ENCODE data around the gene HDDC3.

HDDC3 gene

DNA sequence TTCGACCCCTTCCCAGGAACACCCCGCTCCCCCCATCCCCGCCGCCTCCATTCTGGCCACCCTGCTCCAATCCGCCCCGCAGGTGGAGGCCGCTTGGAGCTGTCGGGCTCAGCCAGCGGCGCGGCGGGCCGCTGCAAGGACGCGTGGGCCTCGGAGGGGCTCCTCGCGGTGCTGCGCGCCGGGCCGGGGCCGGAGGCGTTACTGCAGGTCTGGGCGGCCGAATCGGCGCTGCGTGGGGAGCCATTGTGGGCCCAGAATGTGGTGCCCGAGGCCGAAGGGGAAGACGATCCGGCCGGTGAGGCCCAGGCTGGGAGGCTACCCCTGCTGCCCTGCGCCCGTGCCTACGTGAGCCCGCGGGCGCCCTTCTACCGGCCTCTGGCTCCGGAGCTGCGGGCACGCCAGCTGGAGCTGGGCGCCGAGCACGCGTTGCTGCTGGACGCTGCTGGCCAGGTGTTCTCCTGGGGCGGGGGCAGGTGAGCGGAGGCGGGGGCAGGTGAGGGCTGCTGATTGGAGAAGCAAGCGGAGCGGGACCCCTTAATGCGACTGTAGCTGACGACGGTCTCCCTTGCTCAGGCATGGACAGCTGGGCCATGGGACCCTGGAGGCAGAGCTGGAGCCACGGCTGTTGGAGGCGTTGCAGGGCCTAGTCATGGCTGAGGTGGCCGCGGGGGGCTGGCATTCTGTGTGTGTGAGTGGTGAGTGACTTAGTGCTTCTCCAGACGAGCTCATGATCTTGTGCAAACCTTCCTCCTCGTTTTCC is 24.9 kb upstream of the HDDC3 start:
- Mint-ChIP-seq H3K9me3 (no peaks in the 10 kb centered on the region), H3K4me3 (peak overlapping the region; percentile 84), H3K4me1 (peaks cover 22% of the 10 kb centered on the region), H3K27me3 (no peaks in the 10 kb centered on the region), H3K27ac (no peak overlapping the region), H3K36me3 (ENCODE audit: low read depth) (peaks cover 30% of the 10 kb centered on the region)
- no peak for DNase-seq
- no peak for ATAC-seq

DNA sequence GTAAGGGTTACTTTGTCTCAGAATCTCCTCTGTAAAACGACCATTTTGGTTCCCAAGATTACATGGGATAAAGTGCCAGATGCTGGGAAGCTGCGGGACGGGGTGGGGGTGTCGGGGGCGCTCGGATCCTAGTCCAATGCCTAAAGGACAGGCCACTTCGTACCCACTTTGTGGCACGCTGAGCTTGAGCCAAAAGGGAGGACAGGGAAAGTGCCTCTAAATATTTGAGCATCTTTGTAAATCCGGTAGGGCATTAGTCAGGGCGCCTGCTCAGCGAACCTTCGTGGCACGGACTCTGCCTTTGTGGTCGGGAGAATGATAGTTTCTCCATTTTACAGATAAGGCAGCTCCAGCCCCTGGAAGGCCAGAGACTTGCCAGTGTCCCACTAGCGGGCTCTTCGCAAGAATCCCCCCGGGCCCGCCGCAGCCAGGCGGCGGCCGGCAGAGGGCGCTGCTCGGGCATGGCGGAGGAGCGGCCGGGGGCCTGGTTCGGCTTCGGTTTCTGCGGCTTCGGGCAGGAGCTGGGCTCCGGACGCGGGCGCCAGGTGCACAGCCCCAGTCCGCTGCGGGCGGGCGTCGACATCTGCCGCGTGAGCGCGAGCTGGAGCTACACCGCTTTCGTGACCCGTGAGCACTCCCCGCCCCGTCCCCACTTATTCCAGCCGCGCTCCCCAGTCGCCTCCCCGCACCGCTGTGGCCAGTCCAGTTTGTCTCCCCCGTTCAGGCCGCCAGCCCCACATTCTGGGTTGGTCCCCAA is 24.1 kb upstream of the HDDC3 start:
- peak overlapping the region; percentile 84 for H3K4me3 Mint-ChIP-seq
- DNase-seq (peak; percentile 84), ATAC-seq (no peak)
- peaks cover 22% of the 10 kb centered on the region for H3K4me1 Mint-ChIP-seq
- no peaks in the 10 kb centered on the region for H3K27me3 Mint-ChIP-seq
- peak overlapping the region; percentile 91 for H3K27ac Mint-ChIP-seq
- H3K9me3 Mint-ChIP-seq = no peaks in the 10 kb centered on the region
- H3K36me3 Mint-ChIP-seq (ENCODE audit: low read depth) = peaks cover 31% of the 10 kb centered on the region

DNA sequence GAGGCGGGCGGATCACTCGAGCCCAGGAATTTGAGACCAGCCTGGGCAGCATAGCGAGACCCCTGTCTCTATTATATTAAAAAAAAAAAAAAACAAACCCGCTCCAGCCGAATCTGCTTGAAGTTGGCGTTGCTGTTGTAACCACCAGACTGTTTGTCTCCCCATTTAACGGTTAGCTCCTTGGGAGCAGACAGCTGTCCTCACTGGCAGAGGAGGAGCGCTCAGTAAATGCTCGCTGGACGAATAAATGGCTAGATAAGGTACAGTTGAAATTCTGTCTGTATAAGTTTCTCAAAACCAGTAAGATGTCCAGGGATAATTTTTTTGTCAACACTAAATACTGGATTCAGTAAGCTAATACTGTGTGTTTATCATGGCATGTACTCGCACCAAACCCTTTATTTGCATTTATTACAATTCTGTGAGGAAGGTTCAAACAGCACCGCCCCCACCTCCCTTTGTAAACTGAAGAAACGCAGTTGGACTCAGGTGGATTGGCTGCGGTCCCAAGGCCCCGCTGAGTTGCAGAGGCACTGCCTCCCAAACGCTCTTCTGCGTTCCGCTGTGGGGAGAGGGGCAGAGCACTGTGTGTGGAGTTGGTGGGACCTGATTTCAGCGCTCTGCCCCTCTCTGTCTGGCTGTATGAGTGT is 23.4 kb upstream of the HDDC3 start:
- no peak for DNase-seq
- no peaks in the 10 kb centered on the region for H3K27me3 Mint-ChIP-seq
- H3K9me3 Mint-ChIP-seq = no peaks in the 10 kb centered on the region
- H3K36me3 Mint-ChIP-seq (ENCODE audit: low read depth) = peaks cover 25% of the 10 kb centered on the region
- H3K4me3 Mint-ChIP-seq = peak overlapping the region; percentile 84
- ATAC-seq = no peak
- peaks cover 22% of the 10 kb centered on the region for H3K4me1 Mint-ChIP-seq
- peak overlapping the region; percentile 91 for H3K27ac Mint-ChIP-seq

DNA sequence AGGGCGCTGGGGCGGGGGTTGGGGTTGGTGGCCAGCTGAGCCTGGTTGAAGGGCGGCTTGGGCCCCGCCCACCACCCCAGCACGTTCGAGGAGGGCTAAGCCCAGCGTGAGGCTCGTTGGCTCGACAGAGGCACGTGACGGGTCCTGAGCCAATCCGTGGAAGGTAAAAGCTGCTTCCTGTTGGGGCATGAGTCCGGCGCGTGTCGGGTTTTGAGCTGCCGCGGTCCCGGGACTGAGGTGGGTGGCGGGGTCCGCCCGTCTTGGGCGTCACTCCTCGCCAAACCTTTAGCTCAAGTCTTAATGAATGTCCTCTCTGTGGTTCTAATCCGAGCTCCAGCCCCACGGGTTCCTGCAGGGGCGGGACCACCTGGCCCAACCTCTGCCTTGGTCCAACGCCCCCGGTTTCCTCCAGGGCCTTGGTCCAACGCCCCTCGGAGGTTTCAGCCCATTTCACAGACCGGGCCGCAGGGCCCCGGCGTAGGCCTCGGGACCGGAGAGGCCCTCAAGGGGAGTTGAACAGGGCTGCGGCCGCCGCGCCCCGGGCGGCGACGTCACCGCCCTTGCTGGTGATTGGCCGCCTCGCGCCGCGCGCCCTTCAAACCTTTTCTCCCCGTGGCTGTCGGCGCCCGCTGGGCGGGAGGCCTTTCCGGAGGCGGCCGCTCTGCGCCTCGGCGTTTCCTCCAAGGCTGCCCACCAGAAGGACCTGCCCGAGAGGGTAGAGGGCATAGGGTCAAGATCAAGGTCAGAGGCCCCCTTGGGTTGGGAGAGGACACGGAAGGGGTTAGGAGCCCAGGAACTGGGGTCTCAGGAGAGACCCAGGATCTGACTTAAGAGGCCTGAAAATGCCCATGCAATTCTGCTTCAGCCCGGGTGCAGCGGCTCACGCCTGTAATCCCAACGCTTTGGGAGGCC is 22.6 kb upstream of the HDDC3 start, which contains the start of gene RCCD1:
RCCD1 (plus strand) TSS at position 173 of the 912 bp plus-strand sequence. CDS start 1,851 bp downstream, outside the sequence.
- DNase-seq (peak; percentile 91), ATAC-seq (peak; percentile 93)
- Mint-ChIP-seq H3K27me3 (no peaks in the 10 kb centered on the region), H3K4me1 (peaks cover 22% of the 10 kb centered on the region), H3K4me3 (peak within 1 kb of the TSS; percentile 84), H3K9me3 (no peaks in the 10 kb centered on the region), H3K36me3 (ENCODE audit: low read depth) (peaks cover 23% of the 10 kb centered on the region), H3K27ac (peak within 1 kb of the TSS; percentile 91)

DNA sequence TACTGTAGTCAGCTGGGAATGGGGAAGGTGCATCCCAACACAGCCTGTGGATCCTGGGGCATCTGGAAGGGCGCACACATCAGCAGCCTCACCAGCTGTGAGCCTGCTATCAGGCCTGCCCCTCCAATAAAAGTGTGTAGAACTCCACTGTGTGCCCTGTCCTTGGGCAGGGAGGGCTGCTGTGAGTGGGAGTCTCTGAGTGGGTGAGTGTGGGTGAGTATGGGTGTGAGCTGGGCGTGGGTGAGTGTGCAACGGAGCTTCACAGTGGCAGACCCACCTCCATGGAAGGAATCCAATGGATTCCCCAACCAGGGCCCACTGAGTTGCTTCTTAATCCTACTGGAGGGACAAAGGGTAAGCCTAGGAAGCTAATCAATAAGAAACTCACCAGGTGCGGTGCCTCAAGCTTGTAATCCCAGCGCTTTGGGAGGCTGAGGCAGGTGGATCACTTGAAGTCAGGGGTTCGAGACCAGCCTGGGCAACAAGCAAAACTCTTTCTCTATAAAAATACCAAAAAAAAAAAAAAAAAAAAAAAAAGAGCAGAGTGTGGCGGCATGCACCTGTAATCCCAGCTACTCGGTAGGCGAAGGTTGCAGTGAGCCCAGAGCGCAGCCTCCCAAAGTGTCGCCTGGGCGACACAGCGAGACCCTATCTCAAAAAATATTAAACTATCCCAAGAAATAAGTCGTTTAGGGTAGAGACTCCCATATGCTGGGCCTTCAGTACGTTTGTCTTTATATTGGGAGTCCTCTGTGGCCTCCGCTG is 21.8 kb upstream of the HDDC3 start:
- ATAC-seq = no peak
- Mint-ChIP-seq H3K27me3 (no peaks in the 10 kb centered on the region), H3K36me3 (ENCODE audit: low read depth) (peaks cover 17% of the 10 kb centered on the region), H3K9me3 (no peaks in the 10 kb centered on the region), H3K4me1 (peaks cover 22% of the 10 kb centered on the region), H3K4me3 (peak overlapping the region; percentile 84), H3K27ac (peak overlapping the region; percentile 91)
- DNase-seq = no peak

DNA sequence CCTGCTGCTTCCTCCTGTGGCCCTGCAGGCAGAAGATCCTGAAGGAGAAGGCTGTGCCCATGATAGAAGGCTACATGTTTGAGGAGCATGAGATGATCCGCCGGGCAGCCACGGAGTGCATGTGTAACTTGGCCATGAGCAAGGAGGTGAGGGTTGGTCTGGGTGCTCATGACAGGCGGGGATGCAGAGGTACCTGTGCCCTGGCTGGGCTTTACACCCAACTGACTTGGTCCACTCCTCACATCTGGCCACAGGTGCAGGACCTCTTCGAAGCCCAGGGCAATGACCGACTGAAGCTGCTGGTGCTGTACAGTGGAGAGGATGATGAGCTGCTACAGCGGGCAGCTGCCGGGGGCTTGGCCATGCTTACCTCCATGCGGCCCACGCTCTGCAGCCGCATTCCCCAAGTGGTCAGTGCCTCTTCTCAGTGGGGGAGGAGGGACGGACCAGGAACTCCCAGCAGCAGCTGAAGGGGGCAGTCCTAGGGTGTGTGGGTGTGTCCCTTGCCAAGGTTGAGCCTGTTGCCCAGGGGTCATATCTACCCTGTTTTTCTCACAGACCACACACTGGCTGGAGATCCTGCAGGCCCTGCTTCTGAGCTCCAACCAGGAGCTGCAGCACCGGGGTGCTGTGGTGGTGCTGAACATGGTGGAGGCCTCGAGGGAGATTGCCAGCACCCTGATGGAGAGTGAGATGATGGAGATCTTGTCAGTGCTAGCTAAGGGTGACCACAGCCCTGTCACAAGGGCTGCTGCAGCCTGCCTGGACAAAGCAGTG is 20.7 kb upstream of the HDDC3 start:
- peaks cover 20% of the 10 kb centered on the region for H3K36me3 Mint-ChIP-seq (ENCODE audit: low read depth)
- no peak overlapping the region for H3K27ac Mint-ChIP-seq
- DNase-seq (no peak), ATAC-seq (no peak)
- no peak overlapping the region for H3K4me3 Mint-ChIP-seq
- H3K27me3 Mint-ChIP-seq = no peaks in the 10 kb centered on the region
- no peaks in the 10 kb centered on the region for H3K9me3 Mint-ChIP-seq
- H3K4me1 Mint-ChIP-seq = peaks cover 22% of the 10 kb centered on the region

DNA sequence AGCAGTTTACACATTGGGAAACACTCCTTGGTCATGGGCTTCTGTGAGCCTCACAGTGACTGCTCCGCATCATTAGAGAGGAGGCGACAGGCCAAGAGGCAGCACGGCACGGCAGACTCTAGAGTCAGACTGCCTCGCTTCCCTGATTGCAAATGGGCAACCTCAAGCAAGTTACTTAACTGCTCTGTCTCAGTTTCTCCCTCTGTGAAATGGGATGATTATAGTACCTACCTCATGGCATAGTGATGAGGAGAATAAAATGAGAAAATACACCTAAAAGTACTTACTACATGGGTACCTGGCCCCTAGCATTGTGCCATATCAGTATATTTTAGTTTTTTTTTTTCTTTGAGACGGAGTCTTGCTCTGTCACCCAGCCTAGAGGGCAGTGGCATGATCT is 18.3 kb upstream of the HDDC3 start:
- Mint-ChIP-seq H3K9me3 (no peaks in the 10 kb centered on the region), H3K27me3 (no peaks in the 10 kb centered on the region), H3K27ac (no peak overlapping the region), H3K4me1 (peaks cover 10% of the 10 kb centered on the region), H3K36me3 (ENCODE audit: low read depth) (peaks cover 21% of the 10 kb centered on the region), H3K4me3 (no peak overlapping the region)
- no peak for DNase-seq
- ATAC-seq = no peak

DNA sequence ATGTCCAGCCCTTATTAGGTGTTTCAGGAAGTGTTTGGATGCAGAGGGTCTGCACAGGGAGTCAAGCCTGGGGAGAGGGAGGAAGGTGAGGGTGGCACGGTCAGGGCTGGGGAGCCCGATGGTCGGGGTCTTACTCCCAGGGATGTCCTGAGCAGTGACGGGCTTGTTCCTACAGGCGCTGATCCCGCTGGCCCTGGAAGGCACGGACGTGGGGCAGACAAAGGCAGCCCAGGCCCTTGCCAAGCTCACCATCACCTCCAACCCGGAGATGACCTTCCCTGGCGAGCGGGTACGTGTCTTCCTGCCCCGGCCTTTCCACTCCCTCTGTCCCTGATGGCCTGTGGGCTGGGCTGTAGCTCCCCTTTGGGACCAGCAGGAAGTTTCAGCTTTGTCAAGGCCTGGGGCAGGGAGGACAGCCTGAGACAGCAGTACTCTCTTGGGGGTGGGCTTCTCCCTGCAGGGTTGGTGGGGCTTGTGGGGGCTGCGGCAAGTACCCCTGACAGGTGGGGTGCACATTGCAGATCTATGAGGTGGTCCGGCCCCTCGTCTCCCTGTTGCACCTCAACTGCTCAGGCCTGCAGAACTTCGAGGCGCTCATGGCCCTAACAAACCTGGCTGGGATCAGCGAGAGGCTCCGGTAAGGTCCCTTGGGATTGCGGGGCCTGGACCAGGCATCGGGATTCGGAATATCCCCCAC is 17.8 kb upstream of the HDDC3 start:
- Mint-ChIP-seq H3K27ac (no peak overlapping the region), H3K9me3 (no peaks in the 10 kb centered on the region), H3K4me3 (no peak overlapping the region), H3K27me3 (no peaks in the 10 kb centered on the region), H3K36me3 (ENCODE audit: low read depth) (peaks cover 22% of the 10 kb centered on the region), H3K4me1 (peaks cover 9% of the 10 kb centered on the region)
- no peak for ATAC-seq
- no peak for DNase-seq

DNA sequence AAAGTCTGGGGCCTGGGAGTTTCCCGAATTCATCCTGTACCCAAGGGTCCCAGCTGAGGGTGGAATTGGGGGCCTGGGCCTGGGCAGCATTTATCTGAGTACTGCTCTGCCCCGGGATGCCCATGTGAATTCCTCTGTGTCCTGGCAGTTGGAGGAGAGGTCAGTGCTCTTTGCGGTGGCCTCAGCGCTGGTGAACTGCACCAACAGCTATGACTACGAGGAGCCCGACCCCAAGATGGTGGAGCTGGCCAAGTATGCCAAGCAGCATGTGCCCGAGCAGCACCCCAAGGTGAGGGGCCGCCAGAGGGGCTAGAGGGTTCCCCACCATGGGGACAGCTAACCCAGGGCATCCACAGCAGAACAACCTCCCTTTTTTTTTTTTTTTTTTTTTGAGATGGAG is 16.2 kb upstream of the HDDC3 start:
- ATAC-seq (no peak), DNase-seq (no peak)
- Mint-ChIP-seq H3K4me3 (no peak overlapping the region), H3K27ac (no peak overlapping the region), H3K9me3 (no peaks in the 10 kb centered on the region), H3K27me3 (no peaks in the 10 kb centered on the region), H3K4me1 (peaks cover 2% of the 10 kb centered on the region), H3K36me3 (ENCODE audit: low read depth) (peaks cover 29% of the 10 kb centered on the region)

DNA sequence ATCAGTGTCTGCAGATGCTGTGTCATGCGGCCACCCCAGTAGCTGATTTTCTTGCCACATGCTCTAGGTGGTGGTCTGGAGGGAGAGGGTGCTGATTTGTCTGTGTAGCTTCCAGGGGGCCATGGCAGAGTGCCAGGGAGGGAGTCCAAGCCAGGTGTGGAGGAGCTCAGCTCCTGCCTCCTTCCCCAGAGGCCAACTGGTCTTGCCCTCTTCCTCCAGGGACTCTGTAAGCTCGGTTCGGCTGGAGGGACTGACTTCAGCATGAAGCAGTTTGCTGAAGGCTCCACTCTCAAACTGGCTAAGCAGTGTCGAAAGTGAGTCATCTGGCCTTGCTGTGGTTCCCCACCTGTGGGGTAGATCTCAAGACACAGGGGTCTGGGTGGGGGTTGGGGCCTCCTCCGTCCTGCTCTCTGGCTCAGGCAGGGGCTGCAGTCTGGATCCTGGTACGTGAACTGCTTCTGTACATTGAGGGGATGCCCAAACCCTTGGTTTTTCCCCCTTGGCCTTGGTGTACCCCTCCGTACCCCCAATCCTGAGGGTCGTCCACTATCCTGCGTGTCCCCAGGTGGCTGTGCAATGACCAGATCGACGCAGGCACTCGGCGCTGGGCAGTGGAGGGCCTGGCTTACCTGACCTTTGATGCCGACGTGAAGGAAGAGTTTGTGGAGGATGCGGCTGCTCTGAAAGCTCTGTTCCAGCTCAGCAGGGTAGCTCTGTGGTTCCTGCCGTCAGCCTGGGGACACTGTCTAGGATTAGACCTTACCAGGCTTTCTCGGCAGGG is 15.4 kb upstream of the HDDC3 start:
- H3K27me3 Mint-ChIP-seq = no peaks in the 10 kb centered on the region
- H3K4me1 Mint-ChIP-seq = no peaks in the 10 kb centered on the region
- no peak overlapping the region for H3K4me3 Mint-ChIP-seq
- ATAC-seq = no peak
- H3K36me3 Mint-ChIP-seq (ENCODE audit: low read depth) = peaks cover 27% of the 10 kb centered on the region
- no peak for DNase-seq
- H3K9me3 Mint-ChIP-seq = no peaks in the 10 kb centered on the region
- no peak overlapping the region for H3K27ac Mint-ChIP-seq

DNA sequence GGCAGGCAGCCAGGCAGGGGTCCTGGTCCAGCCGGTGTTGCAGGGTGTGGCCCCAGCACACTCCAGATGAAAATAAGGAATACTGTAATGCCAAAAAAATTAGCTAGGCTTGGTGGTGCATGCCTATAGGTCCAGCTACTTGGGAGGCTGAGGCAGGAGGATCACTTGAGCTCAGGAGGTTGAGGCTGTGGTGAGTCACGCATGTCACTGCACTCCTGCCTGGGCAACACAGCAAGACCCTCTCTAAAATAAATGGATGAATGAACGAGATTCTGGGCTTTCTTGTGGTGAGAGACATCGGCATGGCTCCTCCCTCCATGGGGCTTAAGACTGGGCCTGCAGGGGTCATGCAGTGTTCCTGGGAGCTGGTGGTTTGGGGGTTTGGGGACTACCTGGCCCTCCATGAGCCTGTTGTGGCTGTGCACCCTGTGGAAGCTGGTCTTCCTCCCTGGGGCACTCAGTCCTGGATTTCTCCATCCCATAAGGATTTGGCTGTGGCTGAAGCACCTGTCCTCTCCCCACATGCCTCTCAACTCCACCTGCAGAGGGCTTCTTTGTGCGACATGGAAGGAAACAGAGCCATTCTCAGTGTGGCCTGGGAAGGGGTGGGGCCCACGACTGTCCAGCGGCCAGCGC is 14.7 kb upstream of the HDDC3 start:
- DNase-seq = no peak
- no peaks in the 10 kb centered on the region for H3K9me3 Mint-ChIP-seq
- H3K4me1 Mint-ChIP-seq = no peaks in the 10 kb centered on the region
- no peak overlapping the region for H3K4me3 Mint-ChIP-seq
- no peaks in the 10 kb centered on the region for H3K27me3 Mint-ChIP-seq
- H3K27ac Mint-ChIP-seq = no peak overlapping the region
- H3K36me3 Mint-ChIP-seq (ENCODE audit: low read depth) = peaks cover 31% of the 10 kb centered on the region
- ATAC-seq = no peak

DNA sequence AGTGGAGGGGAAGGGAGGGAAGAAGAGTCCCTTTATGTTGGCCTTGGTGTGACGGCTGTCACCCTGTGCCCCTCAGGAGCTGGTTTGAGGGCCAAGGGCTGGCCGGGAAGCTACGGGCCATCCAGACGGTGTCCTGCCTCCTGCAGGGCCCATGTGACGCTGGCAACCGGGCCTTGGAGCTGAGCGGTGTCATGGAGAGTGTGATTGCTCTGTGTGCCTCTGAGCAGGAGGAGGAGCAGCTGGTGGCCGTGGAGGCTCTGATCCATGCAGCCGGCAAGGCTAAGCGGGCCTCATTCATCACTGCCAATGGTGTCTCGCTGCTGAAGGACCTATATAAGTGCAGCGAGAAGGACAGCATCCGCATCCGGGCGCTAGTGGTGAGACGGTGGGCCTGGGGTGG is 14.2 kb upstream of the HDDC3 start:
- Mint-ChIP-seq H3K27me3 (no peaks in the 10 kb centered on the region), H3K27ac (no peak overlapping the region), H3K4me1 (no peaks in the 10 kb centered on the region), H3K4me3 (no peak overlapping the region), H3K36me3 (ENCODE audit: low read depth) (peaks cover 30% of the 10 kb centered on the region), H3K9me3 (no peaks in the 10 kb centered on the region)
- ATAC-seq (no peak), DNase-seq (no peak)

Measured in activated naive CD8-positive, alpha-beta T cell treated with anti-CD3 and anti-CD28 coated beads, Interleukin-2, amount 50 U/mL, for 24 hours (primary cell).